LHCN-M2 (cell line): ENCODE measurements around the gene RGS19. TPM values are rescaled to one million over a fixed set of nuclear protein-coding genes. Genes with fewer than 3 reads are reported as not detected.
"Not testable (repeated sequence)": the region's sequence is repeated elsewhere in the genome, so short reads cannot be mapped to it uniquely, and the experiment has no call there.

ENCODE experiments used
- DNase-seq: peaks from one replicate; pipeline ENCODE4 v3.0.0-alpha.2; 2012; ENCODE audit warnings: low read depth
- total RNA-seq: library from RNA; depleted of rRNA; stranded (reverse); fragments of >200 nt; gene quantifications from 2 replicates; pipeline ENCODE4 v1.2.3, GENCODE V29; 2014

The RGS19 gene
- total RNA-seq, 1 experiment from 2014 or later = 26.9 TPM

DNA sequence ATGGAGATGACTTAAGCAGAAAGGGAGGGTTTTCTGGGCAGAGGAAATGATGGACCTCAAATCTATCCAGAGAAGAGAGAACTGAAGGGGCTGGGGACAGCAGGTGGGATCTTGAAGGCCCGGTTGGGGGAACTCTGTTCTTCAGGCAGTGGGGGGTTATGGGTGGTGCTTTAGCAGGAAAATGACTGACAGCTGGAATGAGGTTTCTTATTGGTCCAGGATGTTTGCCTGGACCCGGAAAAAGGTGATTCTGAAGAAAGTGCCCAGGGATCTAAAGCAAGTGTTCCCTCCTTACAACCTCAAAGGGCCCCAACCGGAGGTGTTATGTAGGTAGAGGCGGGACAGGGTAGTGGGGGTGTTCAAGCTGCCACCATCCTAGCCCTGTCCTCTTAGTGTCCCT is 16.1 kb upstream of the RGS19 start:
- no peak for DNase-seq

DNA sequence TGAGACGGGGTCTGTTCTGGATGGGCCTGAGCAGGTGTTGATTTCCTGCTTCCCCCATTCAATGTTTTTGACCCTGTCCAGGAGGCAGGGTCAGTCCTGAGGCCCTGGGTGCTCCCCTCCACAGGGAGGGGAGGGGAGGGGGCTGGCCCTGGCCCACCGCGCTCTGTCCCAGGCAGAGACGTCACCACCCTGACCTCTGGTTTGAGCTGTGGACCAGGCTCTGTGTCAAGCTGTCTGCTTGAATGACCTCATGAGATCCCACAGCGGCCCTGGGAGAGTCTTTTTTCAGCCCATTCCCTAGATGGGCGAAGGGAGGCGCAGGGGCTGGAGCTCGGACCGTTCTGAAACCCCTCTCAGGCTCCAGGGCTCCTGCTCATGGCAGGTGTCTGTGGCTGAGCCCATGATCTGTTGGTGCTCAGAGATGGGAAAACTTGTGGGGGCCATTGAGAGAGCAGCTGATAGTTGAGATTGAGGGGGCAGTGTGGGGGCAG is 13.7 kb upstream of the RGS19 start:
- DNase-seq = no peak

DNA sequence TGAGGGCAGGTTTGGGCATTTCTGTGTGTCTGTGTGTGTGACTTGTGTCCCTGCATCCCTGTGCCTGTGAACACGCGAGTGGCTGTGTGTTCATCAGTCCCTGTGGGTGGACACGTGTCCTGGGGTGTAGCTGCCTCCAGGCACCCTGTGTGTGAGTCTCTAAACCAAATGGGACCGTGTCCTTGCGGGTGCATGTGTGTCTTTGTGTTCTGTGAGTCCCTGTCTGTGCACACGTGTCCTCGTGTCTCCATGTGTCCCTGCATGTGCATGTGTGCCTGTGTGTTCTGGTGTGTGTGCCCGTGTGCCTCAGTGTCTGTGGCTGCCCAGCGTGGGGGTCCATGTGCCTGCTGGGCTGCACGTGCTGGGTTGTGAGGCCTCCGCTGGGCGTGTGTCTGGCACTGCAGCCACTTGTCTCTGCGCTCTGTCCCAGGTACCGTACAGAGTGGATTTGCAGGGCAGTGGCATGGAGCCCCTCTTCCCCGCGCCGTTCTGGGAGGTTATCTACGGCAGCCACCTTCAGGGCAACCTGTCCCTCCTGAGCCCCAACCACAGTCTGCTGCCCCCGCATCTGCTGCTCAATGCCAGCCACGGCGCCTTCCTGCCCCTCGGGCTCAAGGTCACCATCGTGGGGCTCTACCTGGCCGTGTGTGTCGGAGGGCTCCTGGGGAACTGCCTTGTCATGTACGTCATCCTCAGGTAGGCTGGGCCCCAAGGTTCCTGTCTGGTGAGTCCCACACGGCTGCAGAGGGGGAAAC is 13.1 kb upstream of the RGS19 start:
- no peak for DNase-seq

DNA sequence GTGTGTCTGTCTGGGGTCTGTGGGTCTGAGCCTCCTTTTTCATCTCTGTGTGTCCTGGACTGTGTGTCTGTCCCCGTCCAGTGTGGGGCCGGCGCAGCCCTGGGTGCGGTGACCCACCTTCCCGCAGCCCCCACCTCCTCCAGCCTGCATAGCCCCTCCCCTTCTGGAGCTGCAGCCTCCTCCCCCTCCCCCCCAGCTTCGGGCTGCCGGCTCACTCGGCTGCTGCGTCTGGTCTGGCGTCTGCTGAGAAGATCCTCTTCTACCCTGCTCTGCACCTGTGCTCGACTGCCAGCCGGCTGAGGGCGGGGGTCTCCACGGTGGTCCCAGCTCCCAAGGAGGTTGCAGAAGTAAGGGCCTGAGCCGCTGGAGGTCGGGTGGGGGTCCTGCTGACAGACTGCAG is 12.5 kb upstream of the RGS19 start:
- DNase-seq = no peak

DNA sequence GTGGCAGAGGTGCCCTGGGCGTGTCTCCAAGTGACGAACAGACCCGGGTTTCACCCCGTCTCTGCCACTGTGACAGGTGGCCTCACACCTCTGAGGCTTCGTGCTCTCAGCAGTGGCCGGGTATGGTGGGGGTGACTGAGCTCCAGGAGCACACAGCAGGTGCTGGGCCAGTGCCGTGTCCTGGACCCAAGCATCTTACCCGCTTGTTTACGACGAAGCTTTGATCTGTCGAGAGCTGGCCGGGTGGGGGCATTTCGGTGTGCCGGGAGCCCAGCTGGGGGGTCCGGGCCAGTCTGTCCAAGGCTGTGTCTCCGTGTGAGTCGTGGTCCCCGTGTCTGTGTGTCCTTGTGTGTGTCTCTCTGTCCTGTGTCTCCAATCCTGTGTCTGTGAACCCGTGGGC is 12.0 kb upstream of the RGS19 start:
- DNase-seq = no peak

DNA sequence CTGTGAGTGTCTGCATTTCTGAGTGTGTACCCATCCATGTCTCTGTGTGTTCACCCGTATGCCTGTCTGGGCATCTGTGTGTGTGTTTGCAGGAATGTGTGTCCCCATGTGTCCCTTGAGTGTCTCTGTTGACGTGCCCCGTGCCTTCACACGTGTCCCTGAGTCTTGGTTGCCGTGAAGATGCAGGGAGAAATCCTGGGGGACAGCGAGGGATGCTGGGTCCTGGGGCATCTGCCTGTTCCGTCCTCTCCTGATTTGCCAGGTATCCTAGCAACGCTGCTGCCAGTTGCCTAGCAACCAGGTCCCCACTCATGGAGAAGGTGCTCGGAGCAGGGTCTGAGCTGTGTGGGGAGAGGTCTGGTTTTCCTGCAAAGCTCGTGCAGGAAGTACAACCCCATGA is 10.8 kb upstream of the RGS19 start:
- DNase-seq = no peak

DNA sequence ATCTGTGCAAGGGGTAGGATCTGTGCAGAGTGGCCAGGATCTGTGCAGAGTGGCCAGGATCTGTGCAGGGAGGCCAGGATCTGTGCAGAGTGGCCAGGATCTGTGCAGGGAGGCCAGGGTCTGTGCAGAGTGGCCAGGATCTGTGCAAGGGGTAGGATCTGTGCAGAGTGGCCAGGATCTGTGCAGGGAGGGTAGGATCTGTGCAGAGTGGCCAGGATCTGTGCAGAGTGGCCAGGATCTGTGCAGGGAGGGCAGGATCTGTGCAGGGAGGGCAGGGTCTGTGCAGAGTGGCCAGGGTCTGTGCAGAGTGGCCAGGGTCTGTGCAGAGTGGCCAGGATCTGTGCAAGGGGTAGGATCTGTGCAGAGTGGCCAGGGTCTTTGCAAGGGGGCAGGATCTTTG is 9.3 kb upstream of the RGS19 start:
- not testable (repeated sequence) for DNase-seq

DNA sequence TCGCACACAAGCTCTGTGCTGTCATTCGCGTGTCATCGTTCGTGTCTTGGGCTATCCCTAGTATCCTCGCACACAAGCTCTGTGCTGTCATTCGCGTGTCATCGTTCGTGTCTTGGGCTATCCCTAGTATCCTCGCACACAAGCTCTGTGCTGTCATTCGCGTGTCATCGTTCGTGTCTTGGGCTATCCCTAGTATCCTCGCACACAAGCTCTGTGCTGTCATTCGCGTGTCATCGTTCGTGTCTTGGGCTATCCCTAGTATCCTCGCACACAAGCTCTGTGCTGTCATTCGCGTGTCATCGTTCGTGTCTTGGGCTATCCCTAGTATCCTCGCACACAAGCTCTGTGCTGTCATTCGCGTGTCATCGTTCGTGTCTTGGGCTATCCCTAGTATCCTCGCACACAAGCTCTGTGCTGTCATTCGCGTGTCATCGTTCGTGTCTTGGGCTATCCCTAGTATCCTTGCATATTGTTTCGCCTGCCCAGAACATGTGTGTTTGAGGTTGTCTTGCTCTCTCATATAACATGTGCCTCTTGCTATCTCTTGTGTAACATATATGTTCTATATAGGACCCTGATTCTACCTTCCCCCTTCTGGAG is 8.0 kb upstream of the RGS19 start:
- not testable (repeated sequence) for DNase-seq

DNA sequence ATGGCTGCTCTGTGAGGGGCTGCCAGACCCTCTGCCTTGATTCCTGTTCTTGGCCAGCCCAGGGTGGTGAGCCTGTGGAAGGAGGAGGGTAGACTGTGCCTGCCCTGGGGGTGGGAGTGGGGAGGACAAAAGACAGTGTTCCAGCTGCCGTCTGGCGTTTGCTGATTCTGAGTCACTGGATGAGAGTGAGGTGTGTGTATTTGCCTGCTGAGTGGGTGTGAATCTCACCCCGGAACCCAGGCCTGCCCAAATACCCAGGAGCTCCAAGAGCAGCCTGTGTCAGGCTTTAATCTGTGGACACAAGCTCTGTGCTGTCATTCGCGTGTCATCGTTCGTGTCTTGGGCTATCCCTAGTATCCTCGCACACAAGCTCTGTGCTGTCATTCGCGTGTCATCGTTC is 7.5 kb upstream of the RGS19 start:
- DNase-seq = no peak

DNA sequence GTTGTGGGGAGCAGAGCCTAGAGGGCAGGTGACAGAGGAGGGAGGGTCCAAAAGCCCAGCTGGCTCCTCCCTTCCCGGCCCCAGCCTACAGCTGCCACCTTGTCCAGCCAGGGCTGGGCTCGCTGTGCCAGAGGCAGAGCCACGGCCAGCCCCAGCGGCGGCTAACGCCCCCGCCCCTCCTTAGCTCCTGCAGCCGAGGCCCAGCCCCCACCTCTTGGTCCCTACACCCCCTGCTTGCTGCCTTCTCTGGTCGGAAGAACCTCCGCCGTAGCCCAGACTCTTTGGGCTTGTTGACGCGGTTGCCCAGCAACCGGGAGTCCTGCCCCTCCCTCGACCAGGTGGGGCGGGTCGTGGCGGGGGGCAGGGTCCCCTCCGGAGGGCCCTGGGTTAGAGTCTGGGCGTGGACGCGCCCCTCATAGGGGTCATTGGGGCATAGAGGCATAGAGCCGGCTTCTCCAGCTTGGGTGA is 5.4 kb upstream of the RGS19 start:
- no peak for DNase-seq

DNA sequence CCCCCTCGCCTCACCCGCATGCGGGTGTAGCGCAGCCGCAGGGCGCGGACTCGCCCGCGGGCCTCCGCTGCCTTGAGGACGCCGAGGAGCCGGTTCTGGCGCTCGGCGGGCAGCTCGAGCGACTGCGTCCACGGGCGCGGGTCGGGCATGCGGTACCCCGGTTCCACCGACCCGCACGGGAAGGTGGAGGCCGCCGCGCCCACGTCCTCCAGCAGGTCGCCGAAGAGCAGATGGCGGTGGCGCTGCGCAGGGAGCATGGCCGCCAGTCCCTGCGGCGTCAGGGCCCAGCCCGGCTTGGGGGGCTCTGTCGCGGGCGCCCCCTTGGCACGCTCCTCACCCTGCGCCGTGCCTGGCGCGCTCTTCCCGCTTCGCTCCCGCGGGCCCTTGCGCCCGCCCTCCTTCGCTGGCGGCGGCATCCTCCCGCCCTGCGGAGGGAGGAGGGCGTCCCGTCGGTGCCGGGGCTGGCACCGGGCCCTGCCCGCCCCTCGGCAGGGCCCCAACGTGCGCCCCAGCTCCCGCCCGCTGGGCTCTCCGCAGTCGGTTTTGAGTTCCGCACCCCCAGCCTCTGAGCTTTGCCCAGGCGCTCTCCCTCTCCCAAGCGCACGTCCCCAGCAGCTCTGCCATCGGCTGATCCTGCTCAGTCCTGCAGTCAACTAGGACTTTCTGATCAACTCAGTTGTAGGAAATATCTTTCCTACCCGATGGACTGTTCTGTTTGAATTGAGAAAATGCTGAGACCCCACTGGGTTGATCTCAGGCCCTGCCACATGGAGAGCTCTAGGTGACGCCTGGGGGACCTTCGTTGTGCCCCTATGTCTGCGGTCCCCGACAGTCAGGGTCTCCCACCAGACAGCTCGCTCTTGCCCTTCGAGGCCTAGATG is 4.7 kb upstream of the RGS19 start, which contains the start of gene LKAAEAR1:
Gene LKAAEAR1, minus strand, starts transcription at position 595 of the 881 bp plus-strand sequence. Its CDS starts 179 bp downstream, at position 416.
- no peak for DNase-seq

DNA sequence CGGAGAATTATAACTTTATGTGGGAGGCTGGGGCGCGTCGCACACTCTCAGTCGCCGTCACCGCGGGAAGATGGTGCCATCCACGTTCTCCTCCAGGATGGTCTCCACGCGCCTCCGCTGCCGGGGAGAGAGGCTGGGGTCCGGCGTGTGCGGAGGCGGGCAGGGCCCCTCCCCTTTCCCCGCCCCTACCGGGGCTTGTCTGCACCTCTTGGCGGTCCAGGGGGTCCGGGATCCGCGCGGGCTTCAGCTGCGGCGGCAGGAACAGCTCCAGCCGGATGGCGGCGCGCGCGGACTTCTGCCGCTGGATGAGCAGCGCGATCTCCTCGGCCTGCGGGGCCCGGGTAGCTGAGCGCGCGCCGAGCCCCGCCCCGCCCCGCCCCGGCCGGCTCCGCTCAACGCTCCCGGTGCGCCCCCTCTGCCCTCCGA is 4.1 kb upstream of the RGS19 start:
- peak; percentile 49 for DNase-seq

DNA sequence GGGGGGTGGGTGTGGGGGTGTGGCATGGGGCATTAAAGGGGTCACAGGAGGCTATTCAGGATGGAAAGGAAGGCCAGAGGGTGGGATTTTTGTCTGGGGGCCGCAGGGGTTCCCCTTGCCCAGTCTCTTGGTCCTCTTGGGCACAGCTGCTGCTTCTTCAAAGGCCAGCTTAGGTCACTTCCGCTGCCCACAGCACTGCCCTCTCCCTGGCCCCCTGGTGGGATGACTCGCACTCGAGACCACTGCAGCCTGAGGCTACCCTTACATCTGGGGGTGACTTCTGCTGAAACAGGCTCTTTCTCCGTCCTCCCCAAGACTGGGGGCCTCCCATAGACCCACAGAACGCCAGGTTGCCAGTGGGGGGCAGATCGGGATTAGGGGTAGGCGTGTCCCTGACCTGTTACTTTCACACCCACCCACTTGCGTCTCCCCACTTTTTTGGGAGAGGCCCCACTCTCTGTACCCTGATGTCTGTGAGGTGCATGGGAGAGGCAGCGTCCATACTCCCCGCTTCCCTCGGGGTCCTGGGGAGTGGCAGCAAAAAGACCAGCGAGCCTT is 3.6 kb upstream of the RGS19 start:
- no peak for DNase-seq

DNA sequence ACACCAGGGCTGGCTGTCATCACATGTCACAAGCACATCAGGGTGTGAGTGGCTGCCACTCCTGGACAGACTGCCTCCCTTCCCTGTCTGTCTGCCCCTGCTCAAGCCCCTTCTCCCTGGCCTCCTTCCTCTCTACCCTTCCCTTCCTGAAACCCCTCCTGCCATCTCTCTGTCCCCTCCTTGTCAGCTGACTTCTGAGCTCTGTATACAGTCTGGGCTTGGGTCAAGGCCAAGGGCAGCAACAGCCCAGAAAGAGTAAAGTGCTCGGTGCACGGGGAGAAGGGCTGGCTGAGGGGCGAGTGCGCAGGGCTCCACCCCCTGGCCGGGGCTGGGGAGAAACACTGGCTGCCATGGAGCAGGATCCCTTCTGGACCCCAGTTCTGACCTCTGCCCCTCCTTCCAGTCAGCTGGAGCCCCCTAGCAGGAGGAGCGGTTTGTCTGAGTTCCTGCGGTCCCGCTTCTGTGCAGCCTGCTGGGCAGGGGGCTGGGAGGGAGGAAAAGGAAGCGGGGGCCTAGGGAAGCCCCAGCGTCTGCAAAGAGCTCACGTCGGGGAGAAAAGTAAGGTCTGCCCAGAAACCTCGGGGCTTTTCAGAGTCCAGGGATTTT is 2.9 kb upstream of the RGS19 start:
- DNase-seq = no peak

DNA sequence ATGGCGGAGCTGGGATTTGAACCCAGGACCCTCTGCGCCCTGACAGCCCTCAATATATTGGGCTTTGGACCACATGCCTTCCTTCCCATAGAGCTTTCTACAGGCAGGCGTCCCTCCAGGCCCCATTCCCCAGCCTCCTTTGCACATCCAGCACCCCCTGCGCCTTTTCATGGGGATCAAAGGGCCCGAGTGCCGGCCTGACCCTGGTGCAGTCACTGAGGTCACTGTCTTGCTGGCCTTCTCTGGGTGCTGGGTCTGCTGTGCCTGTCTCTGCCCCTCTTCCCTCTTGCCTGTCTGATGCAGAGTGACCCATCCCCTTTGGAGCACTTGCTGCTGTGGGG is 2.3 kb upstream of the RGS19 start:
- DNase-seq = no peak

DNA sequence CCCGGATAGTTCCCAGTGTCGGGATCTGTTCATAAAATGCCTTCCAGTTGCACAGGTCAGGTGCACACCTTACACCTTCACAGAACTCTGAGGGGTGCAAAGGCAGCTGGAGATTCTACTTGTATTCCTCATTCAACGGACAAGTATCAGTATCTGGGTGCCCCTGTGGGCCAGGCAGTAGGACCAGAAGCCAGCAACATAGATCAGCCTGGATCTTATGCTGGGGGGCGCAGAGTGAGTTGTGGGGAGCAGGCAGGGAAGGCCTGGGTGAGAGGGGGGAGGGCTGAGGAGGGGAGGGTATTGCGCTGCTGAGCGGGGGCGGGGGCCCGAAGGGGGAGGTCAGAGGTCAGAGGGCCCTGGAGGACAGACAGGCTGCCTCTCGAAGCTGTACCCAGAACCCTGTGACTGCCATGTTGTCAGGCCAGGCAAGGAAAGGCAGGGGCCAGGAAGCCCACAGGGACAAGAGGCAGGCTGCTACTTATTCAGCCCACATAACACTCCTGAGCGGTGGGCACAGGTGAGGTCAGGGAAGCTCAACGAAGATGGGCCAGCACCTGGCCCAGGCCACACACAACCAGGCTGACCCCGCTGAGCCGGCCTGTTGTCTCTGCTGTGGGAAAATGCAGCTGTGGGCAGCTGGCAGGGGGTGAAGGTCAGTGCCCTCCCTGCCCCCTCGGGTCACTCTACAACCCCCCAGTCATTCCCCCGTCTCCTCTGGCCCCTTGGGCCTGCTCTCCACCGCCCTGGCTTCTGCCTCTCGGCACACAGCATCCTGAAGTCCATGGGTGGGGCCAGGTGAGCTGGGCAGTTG is 1.7 kb upstream of the RGS19 start:
- DNase-seq = no peak

DNA sequence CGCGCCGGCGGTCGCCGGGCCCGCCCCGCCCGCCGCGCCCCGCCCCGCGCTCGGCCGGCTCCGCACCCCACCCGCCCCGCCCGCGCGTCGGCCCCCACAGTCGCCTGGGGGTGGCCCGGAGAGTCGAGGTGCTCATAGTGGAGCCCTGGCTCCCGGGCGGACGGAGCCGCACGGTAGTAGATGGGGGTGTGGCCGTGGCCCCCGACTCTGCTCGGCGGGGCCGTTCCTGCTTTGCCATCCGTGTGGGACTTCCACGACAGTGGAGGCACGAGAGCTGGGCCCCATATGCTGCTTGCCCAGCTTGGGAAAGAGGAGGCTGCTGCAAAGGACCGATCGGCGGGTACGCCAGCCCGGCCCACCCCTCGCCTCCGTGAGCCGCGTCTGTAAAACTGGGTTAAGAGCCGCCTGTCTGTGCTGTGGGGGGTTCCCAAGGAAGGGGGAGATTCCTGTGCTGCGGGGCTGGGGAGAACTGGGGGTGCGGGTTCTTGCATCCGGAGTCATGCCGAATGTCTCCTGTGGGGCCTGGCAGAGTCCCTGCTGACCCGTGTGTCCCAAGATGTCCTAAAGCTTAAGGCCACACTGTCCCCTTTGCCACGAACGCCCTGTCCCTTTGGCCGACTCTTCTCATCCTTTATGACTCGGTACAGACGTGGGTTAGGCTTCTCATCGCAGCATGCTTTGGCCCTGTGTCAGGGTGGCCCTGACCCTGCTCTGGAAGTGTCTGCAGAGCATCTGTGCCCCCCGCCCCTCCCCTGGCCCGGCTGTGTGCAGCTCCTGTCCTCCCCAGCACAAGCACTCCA is 895 bp upstream of the RGS19 start, which contains the start of gene OPRL1:
Gene OPRL1, plus strand, starts transcription at position 70 of the 800 bp plus-strand sequence. CDS start 12,639 bp downstream, outside the sequence.
- no peak for DNase-seq

DNA sequence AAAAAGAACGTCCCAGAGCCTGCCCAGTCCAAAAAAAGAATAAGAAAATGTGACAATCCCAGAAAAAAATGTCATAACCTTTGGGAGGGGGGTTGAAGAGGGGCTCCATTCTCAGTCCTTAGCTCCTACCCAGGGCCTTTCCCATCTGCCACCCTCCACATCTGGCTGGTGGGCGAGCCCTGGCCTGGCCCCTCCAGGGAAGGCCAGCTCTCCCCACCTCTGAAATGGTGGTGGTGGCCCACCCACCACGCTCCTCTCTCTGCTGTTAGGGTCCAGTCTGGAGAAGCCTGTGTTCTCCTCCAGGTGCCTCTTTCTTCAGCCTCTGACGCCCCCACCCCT is 415 bp downstream of the RGS19 start:
- no peak for DNase-seq

DNA sequence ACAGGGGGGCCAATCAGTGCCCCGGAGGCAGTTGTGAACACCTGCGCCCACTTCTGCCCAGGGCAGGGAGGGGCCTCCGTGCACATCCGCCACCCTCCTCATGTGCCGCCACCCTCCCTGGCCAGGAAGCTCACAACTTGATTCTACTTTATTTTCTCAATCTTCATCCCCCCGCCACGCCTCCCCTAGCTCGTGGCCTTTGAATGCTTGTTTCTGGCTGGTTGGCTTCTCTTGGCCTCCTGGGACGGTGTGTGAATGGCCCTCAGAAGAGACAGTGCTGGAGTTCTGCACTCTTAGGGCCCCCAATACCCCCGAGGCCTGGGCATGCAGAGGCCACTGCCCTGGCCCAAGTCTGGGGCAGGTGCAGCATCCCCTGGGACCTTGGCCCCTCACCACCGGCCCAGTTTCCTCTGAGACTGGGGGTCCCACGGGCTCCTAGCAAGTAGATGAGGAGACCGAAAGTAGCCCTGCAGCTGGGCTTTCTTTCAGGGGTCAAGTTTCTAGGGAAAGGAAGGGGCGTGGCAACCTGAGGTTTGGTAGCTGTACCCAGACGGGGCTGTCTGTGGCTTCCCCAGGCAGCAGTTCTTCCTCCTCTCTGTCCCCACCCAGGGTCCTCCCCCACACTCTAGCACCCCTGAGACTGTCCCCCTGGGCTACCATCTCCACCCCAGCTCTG is 1.3 kb downstream of the RGS19 start:
- DNase-seq = no peak
